Uterus (tissue), 4 donors: Measurements from ENCODE around the gene PSTK. TPM values are rescaled to one million over a fixed set of nuclear protein-coding genes. Genes with fewer than 3 reads are reported as not detected.

Source experiments
- DNase-seq, 2 donors: peaks; one replicate each; pipeline ENCODE4 v3.0.0-alpha.2; 2019 to 2020
- H3K27ac ChIP-seq, 2 donors: fragments of 200-600 bp; sonication (generic); 1 replicate in 1 of 2; 2 replicates in 1 of 2; pipeline ENCODE4 v1.5.1; 2016 to 2018
- H3K27me3 ChIP-seq, 2 donors: fragments of 200-600 bp; sonication (generic); one replicate each; pipeline ENCODE4 v1.5.1; 2018 to 2019; ENCODE audit warnings: control low read depth in 1 of 2
- H3K36me3 ChIP-seq, 2 donors: fragments of 200-600 bp; sonication (generic); one replicate each; pipeline ENCODE4 v1.5.1; 2019; ENCODE audit warnings: control low read depth in 1 of 2
- H3K4me1 ChIP-seq, 2 donors: fragments of 200-600 bp; sonication (generic); one replicate each; pipeline ENCODE4 v1.5.1; 2018 to 2019; ENCODE audit warnings: control low read depth in 1 of 2
- H3K4me3 ChIP-seq, 2 donors: fragments of 200-600 bp; sonication (generic); 1 replicate in 1 of 2; 2 replicates in 1 of 2; pipeline ENCODE4 v1.5.1; 2018 to 2019; ENCODE audit warnings: mild to moderate bottlenecking in 1 of 2
- H3K9me3 ChIP-seq, 2 donors: fragments of 200-600 bp; sonication (generic); one replicate each; pipeline ENCODE4 v1.5.1; 2019; ENCODE audit warnings: control low read depth in 1 of 2
- CTCF ChIP-seq, 4 experiments: fragments of 200-600 bp in 2 of 4; fragments of 450-650 bp in 2 of 4; sonication (generic) in 2 of 4; IDR thresholded peaks; one replicate each; pipeline ENCODE4 v1.5.1; 2016 to 2019; ENCODE audit warnings: antibody characterized with exemption in 4 of 4, mild to moderate bottlenecking in 2 of 4, moderate library complexity in 1 of 4
- POLR2A ChIP-seq, 2 donors: fragments of 450-650 bp; IDR thresholded peaks; one replicate each; pipeline ENCODE4 v1.6.1; 2016; ENCODE audit warnings: antibody characterized with exemption in 2 of 2, mild to moderate bottlenecking in 1 of 2, moderate library complexity in 1 of 2
- intact Hi-C: fragments of 100-400 bp; cut with DNase I; formaldehyde crosslinking; loops from one replicate; pipeline ENCODE4 v1.15.1; 2023; ENCODE audit warnings: low total_unique reads
- total RNA-seq, 4 donors: library from RNA; depleted of rRNA in 3 of 4; stranded (reverse); fragments of >200 nt in 3 of 4; gene quantifications; one replicate each; pipeline versions ENCODE4 v1.1.0 to v1.2.4, GENCODE V29; 2014 to 2023
- donor health status: DM: yes; HTN: yes; CAD: no.

The PSTK gene
- total RNA-seq, 4 donors from 2014 or later: 0.77 to 11.2 (median 2.1) TPM

- no peak overlapping the region for H3K27ac ChIP-seq
- H3K4me3 ChIP-seq: no peak overlapping the region
- H3K4me1 ChIP-seq: peaks cover 0 to 5% of the 10 kb centered on the region in 2 donors
- H3K27me3 ChIP-seq: no peaks in the 10 kb centered on the region
- TF ChIP-seq POLR2A (IDR thresholded peaks at IDR 0.05): no peak
- intact Hi-C loops: no loop called here
- H3K9me3 ChIP-seq: no peaks in the 10 kb centered on the region
- no peak for DNase-seq
- no peaks in the 10 kb centered on the region for H3K36me3 ChIP-seq
Observed at GRCh38 chr10:122949296-122949695, 30.9 kb upstream of the PSTK start.

- no peaks in the 10 kb centered on the region for H3K27me3 ChIP-seq
- TF ChIP-seq POLR2A (IDR thresholded peaks at IDR 0.05): no peak
- peak in 2 of 4 experiments; percentile 8 to 39 for TF ChIP-seq CTCF (IDR thresholded peaks at IDR 0.05)
- peak; percentile 95 to 97 for DNase-seq
- no peaks in the 10 kb centered on the region for H3K36me3 ChIP-seq
- H3K4me3 ChIP-seq: peak within 1 kb of the TSS; percentile 95
- H3K27ac ChIP-seq: peak within 1 kb of the TSS; percentile 56 to 78
- intact Hi-C loops: no loop called here
- H3K4me1 ChIP-seq: peaks cover 0 to 5% of the 10 kb centered on the region in 2 donors
- no peaks in the 10 kb centered on the region for H3K9me3 ChIP-seq
Observed at GRCh38 chr10:122953902-122954730, 26.1 kb upstream of the PSTK start, which contains the start of gene C10orf88. C10orf88 (minus strand) TSS chr10:122954227; CDS start chr10:122954178, 49 bp downstream.

GRCh38 chr10:122954731-122955050 is 25.5 kb upstream of the PSTK start:
- H3K27ac ChIP-seq: no peak overlapping the region
- H3K4me1 ChIP-seq: peaks cover 0 to 5% of the 10 kb centered on the region in 2 donors
- H3K4me3 ChIP-seq: peak overlapping the region; percentile 95
- no peaks in the 10 kb centered on the region for H3K27me3 ChIP-seq
- peak in 1 of 2 donors; percentile 19 for DNase-seq
- intact Hi-C loops: no loop called here
- H3K36me3 ChIP-seq: no peaks in the 10 kb centered on the region
- no peaks in the 10 kb centered on the region for H3K9me3 ChIP-seq
- TF ChIP-seq CTCF (IDR thresholded peaks at IDR 0.05): no peak
- TF ChIP-seq POLR2A (IDR thresholded peaks at IDR 0.05): no peak

GRCh38 chr10:122955892-122956291 is 24.3 kb upstream of the PSTK start:
- Histone ChIP-seq H3K4me3 (no peak overlapping the region), H3K27ac (no peak overlapping the region), H3K27me3 (no peaks in the 10 kb centered on the region), H3K36me3 (no peaks in the 10 kb centered on the region), H3K9me3 (no peaks in the 10 kb centered on the region), H3K4me1 (peaks cover 0 to 5% of the 10 kb centered on the region in 2 donors)
- TF ChIP-seq CTCF (IDR thresholded peaks at IDR 0.05) (no peak), POLR2A (IDR thresholded peaks at IDR 0.05) (no peak)
- intact Hi-C loops: no loop called here
- no peak for DNase-seq

GRCh38 chr10:122957474-122957873 is 22.7 kb upstream of the PSTK start:
- no peaks in the 10 kb centered on the region for H3K27me3 ChIP-seq
- H3K27ac ChIP-seq: no peak overlapping the region
- H3K4me3 ChIP-seq: no peak overlapping the region
- no peaks in the 10 kb centered on the region for H3K9me3 ChIP-seq
- no peak for DNase-seq
- peaks cover 0 to 5% of the 10 kb centered on the region in 2 donors for H3K4me1 ChIP-seq
- intact Hi-C loops: no loop called here
- TF ChIP-seq CTCF (IDR thresholded peaks at IDR 0.05): no peak
- TF ChIP-seq POLR2A (IDR thresholded peaks at IDR 0.05): no peak
- no peaks in the 10 kb centered on the region for H3K36me3 ChIP-seq
